WERI-Rb-1 (cell line): ENCODE results near the gene ZFYVE28.

Source experiments
- DNase-seq: peaks from one replicate; pipeline ENCODE4 v3.0.0-alpha.2; 2020
- H3K27ac ChIP-seq: fragments of 250-450 bp; sonication (Bioruptor Pico); 2 replicates; pipeline ENCODE4 v1.5.1; 2020; ENCODE audit warnings: mild to moderate bottlenecking, moderate library complexity
- H3K27me3 ChIP-seq: fragments of 250-450 bp; sonication (Bioruptor Pico); 2 replicates; pipeline ENCODE4 v1.5.1; 2021; ENCODE audit warnings: mild to moderate bottlenecking, low read depth, moderate library complexity; ENCODE audit not compliant: insufficient read depth, severe bottlenecking
- H3K36me3 ChIP-seq: fragments of 250-450 bp; sonication (Bioruptor Pico); 2 replicates; pipeline ENCODE4 v1.5.1; 2020; ENCODE audit warnings: mild to moderate bottlenecking, moderate library complexity
- H3K4me3 ChIP-seq: 2 replicates; pipeline ENCODE4 v1.5.1; 2011; ENCODE audit warnings: low read depth, mild to moderate bottlenecking, control low read depth, low read length
- H3K9me3 ChIP-seq: fragments of 250-450 bp; sonication (Bioruptor Pico); 2 replicates; pipeline ENCODE4 v1.5.1; 2021; ENCODE audit warnings: mild to moderate bottlenecking, moderate library complexity; ENCODE audit not compliant: severe bottlenecking
- TF ChIP-seq, protein P1 (sequence below): IDR thresholded peaks from 2 replicates; pipeline ENCODE4 v1.5.1; 2011; ENCODE audit warnings: low read depth, mild to moderate bottlenecking, control low read depth, inconsistent platforms, low read length

The ZFYVE28 gene

DNA sequence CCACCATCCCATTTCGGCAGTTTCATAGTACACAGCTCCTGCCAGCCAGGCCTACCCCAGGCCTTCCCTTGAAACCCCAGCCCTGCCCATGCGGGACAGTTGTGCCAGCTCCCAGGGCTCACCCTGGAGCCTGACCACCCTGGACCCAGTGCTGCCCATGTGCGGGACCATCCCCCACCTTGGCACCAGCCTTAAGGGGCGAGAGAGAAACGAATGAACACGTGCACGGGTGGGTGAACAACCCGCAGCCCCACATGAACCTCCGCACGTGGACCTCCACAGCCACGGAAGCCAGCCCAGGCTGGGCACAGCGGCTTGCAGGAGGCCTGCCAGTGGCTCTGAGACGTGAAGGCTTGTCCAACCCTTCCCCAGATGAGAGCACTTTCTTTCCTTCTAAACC is 80.5 kb downstream of the ZFYVE28 start:
- Histone ChIP-seq H3K27me3 (no peaks in the 10 kb centered on the region), H3K9me3 (no peaks in the 10 kb centered on the region), H3K4me3 (no peak overlapping the region), H3K27ac (no peak overlapping the region), H3K36me3 (no peaks in the 10 kb centered on the region)
- TF ChIP-seq, protein P1, sequence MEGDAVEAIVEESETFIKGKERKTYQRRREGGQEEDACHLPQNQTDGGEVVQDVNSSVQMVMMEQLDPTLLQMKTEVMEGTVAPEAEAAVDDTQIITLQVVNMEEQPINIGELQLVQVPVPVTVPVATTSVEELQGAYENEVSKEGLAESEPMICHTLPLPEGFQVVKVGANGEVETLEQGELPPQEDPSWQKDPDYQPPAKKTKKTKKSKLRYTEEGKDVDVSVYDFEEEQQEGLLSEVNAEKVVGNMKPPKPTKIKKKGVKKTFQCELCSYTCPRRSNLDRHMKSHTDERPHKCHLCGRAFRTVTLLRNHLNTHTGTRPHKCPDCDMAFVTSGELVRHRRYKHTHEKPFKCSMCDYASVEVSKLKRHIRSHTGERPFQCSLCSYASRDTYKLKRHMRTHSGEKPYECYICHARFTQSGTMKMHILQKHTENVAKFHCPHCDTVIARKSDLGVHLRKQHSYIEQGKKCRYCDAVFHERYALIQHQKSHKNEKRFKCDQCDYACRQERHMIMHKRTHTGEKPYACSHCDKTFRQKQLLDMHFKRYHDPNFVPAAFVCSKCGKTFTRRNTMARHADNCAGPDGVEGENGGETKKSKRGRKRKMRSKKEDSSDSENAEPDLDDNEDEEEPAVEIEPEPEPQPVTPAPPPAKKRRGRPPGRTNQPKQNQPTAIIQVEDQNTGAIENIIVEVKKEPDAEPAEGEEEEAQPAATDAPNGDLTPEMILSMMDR = no peak
- DNase-seq = no peak

GRCh38 chr4:2337131-2337723 is 81.2 kb downstream of the ZFYVE28 start:
- TF ChIP-seq, protein P1 = no peak
- no peak overlapping the region for H3K4me3 ChIP-seq
- H3K27me3 ChIP-seq = no peaks in the 10 kb centered on the region
- no peak overlapping the region for H3K27ac ChIP-seq
- H3K9me3 ChIP-seq = no peaks in the 10 kb centered on the region
- no peaks in the 10 kb centered on the region for H3K36me3 ChIP-seq
- DNase-seq = no peak

DNA sequence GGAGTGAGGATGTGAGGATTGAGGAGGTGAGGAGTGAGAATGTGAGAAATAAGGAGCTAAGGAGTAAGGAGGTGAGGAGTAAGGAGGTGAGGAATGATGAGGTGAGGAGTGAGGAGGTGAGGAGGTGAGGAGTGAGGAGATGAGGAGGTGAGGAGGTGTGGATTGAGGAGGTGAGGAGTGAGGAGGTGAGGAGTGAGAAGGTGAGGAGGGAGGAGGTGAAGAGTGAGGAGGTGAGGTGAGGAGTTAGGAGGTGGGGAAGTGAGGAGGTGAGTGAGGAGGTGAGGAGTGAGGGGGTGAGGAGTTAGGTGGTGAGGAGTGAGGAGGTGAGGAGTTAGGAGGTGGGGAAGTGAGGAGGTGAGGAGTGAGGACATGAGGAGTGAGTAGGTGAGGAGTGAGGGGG is 81.8 kb downstream of the ZFYVE28 start:
- TF ChIP-seq, protein P1 = no peak
- H3K4me3 ChIP-seq = no peak overlapping the region
- no peak for DNase-seq
- no peaks in the 10 kb centered on the region for H3K9me3 ChIP-seq
- H3K27me3 ChIP-seq = no peaks in the 10 kb centered on the region
- H3K27ac ChIP-seq = no peak overlapping the region
- no peaks in the 10 kb centered on the region for H3K36me3 ChIP-seq

GRCh38 chr4:2335729-2336101 is 82.7 kb downstream of the ZFYVE28 start:
- H3K36me3 ChIP-seq = no peaks in the 10 kb centered on the region
- H3K9me3 ChIP-seq = no peaks in the 10 kb centered on the region
- TF ChIP-seq, protein P1 = no peak
- H3K27ac ChIP-seq = no peak overlapping the region
- no peak overlapping the region for H3K4me3 ChIP-seq
- H3K27me3 ChIP-seq = no peaks in the 10 kb centered on the region
- no peak for DNase-seq

GRCh38 chr4:2334826-2335728 is 83.4 kb downstream of the ZFYVE28 start:
- TF ChIP-seq, protein P1 = no peak
- Histone ChIP-seq H3K36me3 (no peaks in the 10 kb centered on the region), H3K4me3 (no peak overlapping the region), H3K27ac (no peak overlapping the region), H3K9me3 (no peaks in the 10 kb centered on the region), H3K27me3 (no peaks in the 10 kb centered on the region)
- DNase-seq = no peak
